ENCODE data around the gene PRR29.
"Not testable (repeated sequence)": the region's sequence is repeated elsewhere in the genome, so short reads cannot be mapped to it uniquely, and the experiment has no call there.

The PRR29 gene

DNA sequence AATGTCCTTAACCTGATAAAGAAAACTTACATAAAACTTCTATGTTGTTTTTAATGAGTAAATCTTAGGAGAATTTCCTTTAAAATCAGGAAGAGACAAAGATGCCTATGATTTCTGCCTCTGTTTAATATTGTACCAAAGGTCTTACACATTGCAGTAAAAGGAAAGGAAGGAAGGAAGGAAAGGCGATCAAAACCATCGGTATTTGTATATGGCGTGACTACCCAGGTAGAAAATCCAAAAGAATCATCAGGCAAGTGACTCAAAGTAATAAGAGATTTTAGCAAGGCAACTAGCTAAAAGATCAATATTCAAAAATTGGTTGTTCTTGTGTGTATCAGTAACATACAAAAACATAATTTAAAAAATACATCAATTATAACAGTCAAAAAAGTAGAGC is 18.8 kb downstream of the PRR29 start:
- Histone ChIP-seq H3K4me1 (ENCODE audit: insufficient read depth, low read length, severe bottlenecking) (peaks cover 72% of the 10 kb centered on the region), H2AFZ (ENCODE audit: low read length) (no peak overlapping the region), H3K27me3 (ENCODE audit: insufficient read depth, low read length) (no peaks in the 10 kb centered on the region), H3K27ac (ENCODE audit: low read depth, low read length, poor library complexity, severe bottlenecking) (peak overlapping the region; percentile 73), H3K9ac (ENCODE audit: low read length) (peak overlapping the region; percentile 28), H3K4me3 (ENCODE audit: low read depth, low read length, poor library complexity, severe bottlenecking) (peak overlapping the region; percentile 31), H3K4me2 (ENCODE audit: low read length) (peak overlapping the region; percentile 65), H3K9me2 (ENCODE audit: low read depth, low read length) (no peaks in the 10 kb centered on the region), H3K79me2 (ENCODE audit: insufficient read depth, low read length) (peaks cover 52% of the 10 kb centered on the region), H3F3A (ENCODE audit: insufficient read depth, low read length) (0 out of 2 replicates have a peak, but pooled peaks cover 10% of the 10 kb centered on the region), H3K9me3 (ENCODE audit: low read length) (no peaks in the 10 kb centered on the region), H4K20me1 (ENCODE audit: insufficient read depth, low read length) (no peaks in the 10 kb centered on the region), H3K36me3 (ENCODE audit: insufficient read depth, low read length) (peaks cover 3% of the 10 kb centered on the region; the same call in 1 of the 2 replicates)
- no peak for TF ChIP-seq EZH2 (IDR thresholded peaks at IDR 0.05; ENCODE audit: borderline replicate concordance, low read length)
- TF ChIP-seq, protein P1, sequence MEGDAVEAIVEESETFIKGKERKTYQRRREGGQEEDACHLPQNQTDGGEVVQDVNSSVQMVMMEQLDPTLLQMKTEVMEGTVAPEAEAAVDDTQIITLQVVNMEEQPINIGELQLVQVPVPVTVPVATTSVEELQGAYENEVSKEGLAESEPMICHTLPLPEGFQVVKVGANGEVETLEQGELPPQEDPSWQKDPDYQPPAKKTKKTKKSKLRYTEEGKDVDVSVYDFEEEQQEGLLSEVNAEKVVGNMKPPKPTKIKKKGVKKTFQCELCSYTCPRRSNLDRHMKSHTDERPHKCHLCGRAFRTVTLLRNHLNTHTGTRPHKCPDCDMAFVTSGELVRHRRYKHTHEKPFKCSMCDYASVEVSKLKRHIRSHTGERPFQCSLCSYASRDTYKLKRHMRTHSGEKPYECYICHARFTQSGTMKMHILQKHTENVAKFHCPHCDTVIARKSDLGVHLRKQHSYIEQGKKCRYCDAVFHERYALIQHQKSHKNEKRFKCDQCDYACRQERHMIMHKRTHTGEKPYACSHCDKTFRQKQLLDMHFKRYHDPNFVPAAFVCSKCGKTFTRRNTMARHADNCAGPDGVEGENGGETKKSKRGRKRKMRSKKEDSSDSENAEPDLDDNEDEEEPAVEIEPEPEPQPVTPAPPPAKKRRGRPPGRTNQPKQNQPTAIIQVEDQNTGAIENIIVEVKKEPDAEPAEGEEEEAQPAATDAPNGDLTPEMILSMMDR (IDR thresholded peaks at IDR 0.05; ENCODE audit: low read length), result no peak

DNA sequence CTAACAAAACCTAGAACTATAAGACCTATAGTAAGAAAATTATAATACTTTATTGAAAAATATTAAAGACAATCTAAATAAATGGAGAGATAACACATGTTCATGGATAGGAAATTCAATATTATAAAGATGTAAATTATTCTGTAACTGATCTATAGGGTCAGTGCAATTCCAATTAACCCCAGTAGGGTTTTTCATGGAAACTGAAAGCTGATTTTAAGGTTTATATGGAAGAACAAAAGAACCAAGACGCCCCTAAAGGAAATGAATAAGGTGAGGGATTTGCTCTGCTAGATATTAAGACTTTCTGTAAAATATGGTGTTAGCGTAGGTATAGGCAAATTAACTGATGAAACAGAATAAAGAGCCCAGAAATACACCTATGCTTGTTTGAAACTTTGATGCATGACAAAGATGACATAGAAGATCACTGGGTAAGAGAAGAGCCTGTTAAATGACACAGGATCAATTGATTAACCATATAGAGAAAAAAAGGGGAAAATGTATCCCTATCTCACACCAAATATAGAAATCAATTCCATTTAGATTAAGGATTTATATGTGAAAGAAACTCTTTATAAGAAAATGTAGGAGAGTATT is 19.3 kb downstream of the PRR29 start:
- Histone ChIP-seq H3K27me3 (ENCODE audit: insufficient read depth, low read length) (no peaks in the 10 kb centered on the region), H3K36me3 (ENCODE audit: insufficient read depth, low read length) (no peaks in the 10 kb centered on the region; the same call in 1 of the 2 replicates), H3K9me3 (ENCODE audit: low read length) (no peaks in the 10 kb centered on the region), H3K4me3 (ENCODE audit: low read depth, low read length, poor library complexity, severe bottlenecking) (peak overlapping the region; percentile 75), H4K20me1 (ENCODE audit: insufficient read depth, low read length) (no peaks in the 10 kb centered on the region), H3K9ac (ENCODE audit: low read length) (no peak overlapping the region), H3K79me2 (ENCODE audit: insufficient read depth, low read length) (peaks cover 50% of the 10 kb centered on the region), H3F3A (ENCODE audit: insufficient read depth, low read length) (0 out of 2 replicates have a peak, but pooled peaks cover 11% of the 10 kb centered on the region), H2AFZ (ENCODE audit: low read length) (no peak overlapping the region), H3K4me1 (ENCODE audit: insufficient read depth, low read length, severe bottlenecking) (peaks cover 77% of the 10 kb centered on the region), H3K4me2 (ENCODE audit: low read length) (peak overlapping the region; percentile 87), H3K27ac (ENCODE audit: low read depth, low read length, poor library complexity, severe bottlenecking) (peak overlapping the region; percentile 73), H3K9me2 (ENCODE audit: low read depth, low read length) (no peaks in the 10 kb centered on the region)
- TF ChIP-seq, protein P1 (IDR thresholded peaks at IDR 0.05; ENCODE audit: low read length), result no peak; the same call in 1 of the 2 replicates
- no peak for TF ChIP-seq EZH2 (IDR thresholded peaks at IDR 0.05; ENCODE audit: borderline replicate concordance, low read length)

DNA sequence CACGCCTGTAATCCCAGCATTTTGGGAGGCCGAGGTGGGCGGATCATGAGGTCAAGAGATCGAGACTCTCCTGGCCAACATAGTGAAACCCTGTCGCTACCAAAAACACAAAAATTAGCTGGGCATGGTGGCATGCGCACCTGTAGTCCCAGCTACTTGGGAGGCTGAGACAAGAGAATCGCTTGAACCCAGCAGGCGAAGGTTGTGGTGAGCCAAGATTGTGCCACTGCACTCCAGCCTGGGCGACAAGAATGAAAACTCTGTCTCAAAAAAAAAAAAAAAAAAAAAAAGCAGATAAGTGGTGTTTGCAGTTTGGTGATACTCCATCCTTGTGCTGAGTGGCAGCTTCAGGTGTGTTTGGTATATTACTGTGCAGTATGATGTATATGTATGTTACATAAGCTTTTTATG is 21.4 kb downstream of the PRR29 start:
- H3K4me3 ChIP-seq (ENCODE audit: low read depth, low read length, poor library complexity, severe bottlenecking), result peak overlapping the region; percentile 75
- H3K4me1 ChIP-seq (ENCODE audit: insufficient read depth, low read length, severe bottlenecking), result peaks cover 93% of the 10 kb centered on the region
- not testable (repeated sequence) for H2AFZ ChIP-seq (ENCODE audit: low read length); H3K36me3 ChIP-seq (ENCODE audit: insufficient read depth, low read length); H3K9me3 ChIP-seq (ENCODE audit: low read length); H3K9me2 ChIP-seq (ENCODE audit: low read depth, low read length); H4K20me1 ChIP-seq (ENCODE audit: insufficient read depth, low read length); H3K27me3 ChIP-seq (ENCODE audit: insufficient read depth, low read length)
- peaks cover 35% of the 10 kb centered on the region for H3K79me2 ChIP-seq (ENCODE audit: insufficient read depth, low read length)
- peak overlapping the region; percentile 100 for H3K27ac ChIP-seq (ENCODE audit: low read depth, low read length, poor library complexity, severe bottlenecking)
- peaks cover 22% of the 10 kb centered on the region for H3F3A ChIP-seq (ENCODE audit: insufficient read depth, low read length)
- peak overlapping the region; percentile 93 for H3K9ac ChIP-seq (ENCODE audit: low read length)
- peak overlapping the region; percentile 87 for H3K4me2 ChIP-seq (ENCODE audit: low read length)
